Activated CD8-positive, alpha-beta T cell treated with anti-CD3 and anti-CD28 coated beads for 36 hours (primary cell): ENCODE data around the gene EHD4. TPM values are rescaled to one million over a fixed set of nuclear protein-coding genes. Genes with fewer than 3 reads are reported as not detected.

Experiments
- ATAC-seq: fragments of 200-7000 bp; cut with Tn5 transposase; one replicate; pipeline ENCODE4 v1.10.0; 2021; ENCODE audit warnings: mild to moderate bottlenecking, moderate library complexity
- CTCF ChIA-PET: fragments of 350-600 bp; sonication (Branson Sonifier 250); formaldehyde crosslinking; loops from one replicate; lab custom pipeline; 2021; ENCODE audit warnings: antibody characterized with exemption; lab: Charles Lee
- POLR2A ChIA-PET: fragments of 350-600 bp; sonication (Branson Sonifier 250); formaldehyde crosslinking; loops from one replicate; lab custom pipeline; 2021; ENCODE audit warnings: antibody characterized with exemption; lab: Charles Lee
- DNase-seq: peaks from one replicate; pipeline ENCODE4 v3.0.0-alpha.2; 2020
- H3K27ac Mint-ChIP-seq: one replicate; pipeline ENCODE4 v1.8.0; 2021; ENCODE audit warnings: mild to moderate bottlenecking, mixed read lengths
- H3K27me3 Mint-ChIP-seq: one replicate; pipeline ENCODE4 v1.8.0; 2021; ENCODE audit warnings: mixed read lengths
- H3K36me3 Mint-ChIP-seq: one replicate; pipeline ENCODE4 v1.8.0; 2021; ENCODE audit warnings: low read depth, mixed read lengths
- H3K4me1 Mint-ChIP-seq: one replicate; pipeline ENCODE4 v1.8.0; 2021; ENCODE audit warnings: low read depth, mixed read lengths
- H3K4me3 Mint-ChIP-seq: one replicate; pipeline ENCODE4 v1.8.0; 2021; ENCODE audit warnings: mild to moderate bottlenecking, moderate library complexity, mixed read lengths
- H3K9me3 Mint-ChIP-seq: one replicate; pipeline ENCODE4 v1.8.0; 2021; ENCODE audit warnings: mixed read lengths
- intact Hi-C: fragments of 100-400 bp; cut with micrococcal nuclease; formaldehyde crosslinking; loops from one replicate; pipeline ENCODE4 v1.10.0; 2022
- microRNA-seq: library from miRNA; unstranded; fragments of <30 nt; microRNA quantifications from one replicate; pipeline ENCODE4 v1.2.0, GENCODE V29; 2022; ENCODE audit warnings: borderline microRNAs expressed, borderline replicate concordance
- total RNA-seq, 2 experiments: library from RNA; stranded (reverse); gene quantifications; one replicate each; pipeline ENCODE4 v1.2.3, GENCODE V29; 2021
- TF ChIP-seq, protein P1 (sequence below): fragments of 200-600 bp; IDR thresholded peaks from one replicate; pipeline ENCODE4 v1.8.0; 2022; ENCODE audit warnings: antibody characterized with exemption, mild to moderate bottlenecking

EHD4 gene
- total RNA-seq, 2 experiments from 2014 or later: 22.3 to 22.6 TPM

DNA sequence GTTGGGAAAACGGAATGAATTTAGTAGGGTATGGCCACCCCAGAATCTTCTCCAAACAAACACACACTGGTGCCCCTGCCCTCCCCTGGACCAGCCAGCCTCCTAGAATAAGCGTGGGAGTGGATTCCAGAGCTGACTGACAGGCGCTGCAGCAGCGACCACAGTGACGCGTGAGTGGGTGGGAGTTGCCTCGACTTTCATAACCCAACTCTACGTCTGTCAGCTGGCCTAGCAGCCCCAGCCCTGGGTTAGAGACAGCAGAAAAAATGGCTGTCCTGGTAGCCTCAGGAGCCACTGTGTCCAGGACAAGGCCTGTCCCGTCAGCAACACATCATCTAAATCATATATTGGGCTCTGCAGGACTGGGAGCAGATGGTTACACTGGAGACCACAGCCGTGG is 123.7 kb downstream of the EHD4 start:
- Mint-ChIP-seq H3K4me3 (no peak overlapping the region), H3K9me3 (no peaks in the 10 kb centered on the region), H3K27ac (peak overlapping the region; percentile 20), H3K36me3 (peaks cover 3% of the 10 kb centered on the region), H3K4me1 (peaks cover 7% of the 10 kb centered on the region), H3K27me3 (no peaks in the 10 kb centered on the region)
- ATAC-seq (peak; percentile 75), DNase-seq (peak; percentile 77)
- TF ChIP-seq, protein P1, sequence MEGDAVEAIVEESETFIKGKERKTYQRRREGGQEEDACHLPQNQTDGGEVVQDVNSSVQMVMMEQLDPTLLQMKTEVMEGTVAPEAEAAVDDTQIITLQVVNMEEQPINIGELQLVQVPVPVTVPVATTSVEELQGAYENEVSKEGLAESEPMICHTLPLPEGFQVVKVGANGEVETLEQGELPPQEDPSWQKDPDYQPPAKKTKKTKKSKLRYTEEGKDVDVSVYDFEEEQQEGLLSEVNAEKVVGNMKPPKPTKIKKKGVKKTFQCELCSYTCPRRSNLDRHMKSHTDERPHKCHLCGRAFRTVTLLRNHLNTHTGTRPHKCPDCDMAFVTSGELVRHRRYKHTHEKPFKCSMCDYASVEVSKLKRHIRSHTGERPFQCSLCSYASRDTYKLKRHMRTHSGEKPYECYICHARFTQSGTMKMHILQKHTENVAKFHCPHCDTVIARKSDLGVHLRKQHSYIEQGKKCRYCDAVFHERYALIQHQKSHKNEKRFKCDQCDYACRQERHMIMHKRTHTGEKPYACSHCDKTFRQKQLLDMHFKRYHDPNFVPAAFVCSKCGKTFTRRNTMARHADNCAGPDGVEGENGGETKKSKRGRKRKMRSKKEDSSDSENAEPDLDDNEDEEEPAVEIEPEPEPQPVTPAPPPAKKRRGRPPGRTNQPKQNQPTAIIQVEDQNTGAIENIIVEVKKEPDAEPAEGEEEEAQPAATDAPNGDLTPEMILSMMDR: no peak
- intact Hi-C loops: no loop called here
- POLR2A ChIA-PET: interaction anchor here (0.8 kb wide), 1 partner anchor 14 kb away, joined by 3 read pairs; no protein-coding TSS in a partner anchor
- CTCF ChIA-PET: no interaction called here

DNA sequence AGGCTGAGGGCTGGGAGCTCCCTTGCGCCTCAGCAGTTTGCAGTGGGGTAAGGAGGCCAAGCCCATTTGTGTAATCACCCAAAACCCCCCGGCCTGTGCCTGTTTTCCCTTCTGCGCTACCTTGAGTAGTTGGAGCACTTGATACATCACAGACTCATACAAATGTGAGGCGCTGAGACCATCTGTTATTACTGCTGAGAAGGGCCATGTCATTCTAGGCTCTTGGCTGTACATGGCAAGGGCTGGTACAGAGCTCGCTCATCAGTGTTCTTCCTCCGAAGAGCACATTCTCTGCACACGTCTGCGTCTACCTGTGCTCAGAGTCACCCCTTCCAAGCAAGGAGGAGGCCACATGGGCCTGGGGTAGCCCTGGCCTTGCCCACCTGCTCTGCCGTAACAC is 124.4 kb downstream of the EHD4 start:
- Mint-ChIP-seq H3K27ac (no peak overlapping the region), H3K9me3 (no peaks in the 10 kb centered on the region), H3K4me1 (peaks cover 7% of the 10 kb centered on the region), H3K36me3 (peaks cover 3% of the 10 kb centered on the region), H3K27me3 (no peaks in the 10 kb centered on the region), H3K4me3 (no peak overlapping the region)
- intact Hi-C loops: no loop called here
- DNase-seq: no peak
- TF ChIP-seq, protein P1: no peak
- ChIA-PET POLR2A (no interaction called here), CTCF (no interaction called here)
- no peak for ATAC-seq

DNA sequence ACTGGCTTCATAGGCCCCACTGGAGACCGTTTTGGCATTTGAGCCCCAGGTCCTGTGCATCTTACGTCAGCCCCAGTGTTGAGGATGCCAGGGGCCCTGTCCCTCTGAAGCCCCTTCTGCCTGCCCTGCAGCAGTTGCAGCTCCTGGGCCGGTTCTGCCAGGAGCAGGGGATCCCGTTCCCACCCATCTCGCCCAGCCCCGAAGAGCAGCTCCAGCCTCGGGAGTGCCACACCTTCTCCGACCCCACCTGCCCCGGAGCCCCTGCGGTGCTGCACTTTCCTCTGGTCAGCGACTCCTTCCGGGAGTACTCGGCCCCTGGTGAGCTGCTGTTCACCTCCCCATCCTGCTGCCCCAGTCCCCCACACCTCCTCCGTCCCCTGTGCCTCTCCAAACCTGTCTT is 125.2 kb downstream of the EHD4 start:
- no peaks in the 10 kb centered on the region for H3K27me3 Mint-ChIP-seq
- intact Hi-C loops: no loop called here
- TF ChIP-seq, protein P1: no peak
- no peak overlapping the region for H3K27ac Mint-ChIP-seq
- POLR2A ChIA-PET: no interaction called here
- no peak for ATAC-seq
- no peak overlapping the region for H3K4me3 Mint-ChIP-seq
- H3K9me3 Mint-ChIP-seq: no peaks in the 10 kb centered on the region
- peaks cover 3% of the 10 kb centered on the region for H3K36me3 Mint-ChIP-seq
- no peak for DNase-seq
- CTCF ChIA-PET: no interaction called here
- peaks cover 7% of the 10 kb centered on the region for H3K4me1 Mint-ChIP-seq

Small RNAs within 50 kb of the gene (microRNA-seq; reads per million reads assigned to microRNA genes)
- gene MIR4310: not detected

Other genes starting within 250 kb of the EHD4 start
- gene MAPKBP1, start 198.1 kb downstream of the EHD4 start, total RNA-seq: 10 to 100 TPM; 16.6 to 17.2 TPM
- gene JMJD7, start 144.5 kb downstream of the EHD4 start, total RNA-seq: 10 to 100 TPM in 1 of 2 experiments, 1 to 10 TPM in 1; 8.2 to 13.2 TPM
- gene PLA2G4B, start 133.7 kb downstream of the EHD4 start, total RNA-seq: 1 to 10 TPM; 4.2 to 4.8 TPM
- under 1 TPM; 0.11 to 0.14 TPM for gene SPTBN5, start 78.5 kb downstream of the EHD4 start, total RNA-seq
- gene PLA2G4E, start 48.5 kb upstream of the EHD4 start, total RNA-seq: not detected
- gene PLA2G4D, start 122.0 kb upstream of the EHD4 start, total RNA-seq: not detected
- gene PLA2G4F, start 184.1 kb upstream of the EHD4 start, total RNA-seq: not detected
- gene VPS39, start 235.7 kb upstream of the EHD4 start, total RNA-seq: 10 to 100 TPM; 47.3 to 49.8 TPM